Stimulated activated CD4-positive, alpha-beta T cell treated with anti-CD3 and anti-CD28 coated beads, Interleukin-1b, Interleukin-23, amount 100 ng/mL, for 4 hours (primary cell): ENCODE measurements around the gene SH3D19.

Source experiments
- DNase-seq, 2 donors: peaks; one replicate each; pipeline ENCODE4 v3.0.0-alpha.2; 2020; ENCODE audit warnings: low read depth in 2 of 2

Gene SH3D19, protein sequence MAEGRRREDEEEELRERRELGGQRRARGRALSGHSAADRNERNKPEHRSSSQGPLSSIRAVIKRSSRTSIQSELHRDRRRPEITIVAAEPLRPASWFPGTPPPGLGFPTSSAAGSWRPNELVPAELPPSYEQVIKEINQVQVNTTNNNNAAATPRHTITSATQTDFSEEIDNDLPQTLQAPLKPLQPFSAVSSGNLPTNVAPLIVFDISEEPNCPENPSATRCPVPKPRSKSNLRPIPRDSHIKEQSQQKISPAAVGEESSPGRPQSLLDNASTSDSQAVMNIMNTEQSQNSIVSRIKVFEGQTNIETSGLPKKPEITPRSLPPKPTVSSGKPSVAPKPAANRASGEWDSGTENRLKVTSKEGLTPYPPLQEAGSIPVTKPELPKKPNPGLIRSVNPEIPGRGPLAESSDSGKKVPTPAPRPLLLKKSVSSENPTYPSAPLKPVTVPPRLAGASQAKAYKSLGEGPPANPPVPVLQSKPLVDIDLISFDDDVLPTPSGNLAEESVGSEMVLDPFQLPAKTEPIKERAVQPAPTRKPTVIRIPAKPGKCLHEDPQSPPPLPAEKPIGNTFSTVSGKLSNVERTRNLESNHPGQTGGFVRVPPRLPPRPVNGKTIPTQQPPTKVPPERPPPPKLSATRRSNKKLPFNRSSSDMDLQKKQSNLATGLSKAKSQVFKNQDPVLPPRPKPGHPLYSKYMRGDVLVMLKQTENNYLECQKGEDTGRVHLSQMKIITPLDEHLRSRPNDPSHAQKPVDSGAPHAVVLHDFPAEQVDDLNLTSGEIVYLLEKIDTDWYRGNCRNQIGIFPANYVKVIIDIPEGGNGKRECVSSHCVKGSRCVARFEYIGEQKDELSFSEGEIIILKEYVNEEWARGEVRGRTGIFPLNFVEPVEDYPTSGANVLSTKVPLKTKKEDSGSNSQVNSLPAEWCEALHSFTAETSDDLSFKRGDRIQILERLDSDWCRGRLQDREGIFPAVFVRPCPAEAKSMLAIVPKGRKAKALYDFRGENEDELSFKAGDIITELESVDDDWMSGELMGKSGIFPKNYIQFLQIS

DNA sequence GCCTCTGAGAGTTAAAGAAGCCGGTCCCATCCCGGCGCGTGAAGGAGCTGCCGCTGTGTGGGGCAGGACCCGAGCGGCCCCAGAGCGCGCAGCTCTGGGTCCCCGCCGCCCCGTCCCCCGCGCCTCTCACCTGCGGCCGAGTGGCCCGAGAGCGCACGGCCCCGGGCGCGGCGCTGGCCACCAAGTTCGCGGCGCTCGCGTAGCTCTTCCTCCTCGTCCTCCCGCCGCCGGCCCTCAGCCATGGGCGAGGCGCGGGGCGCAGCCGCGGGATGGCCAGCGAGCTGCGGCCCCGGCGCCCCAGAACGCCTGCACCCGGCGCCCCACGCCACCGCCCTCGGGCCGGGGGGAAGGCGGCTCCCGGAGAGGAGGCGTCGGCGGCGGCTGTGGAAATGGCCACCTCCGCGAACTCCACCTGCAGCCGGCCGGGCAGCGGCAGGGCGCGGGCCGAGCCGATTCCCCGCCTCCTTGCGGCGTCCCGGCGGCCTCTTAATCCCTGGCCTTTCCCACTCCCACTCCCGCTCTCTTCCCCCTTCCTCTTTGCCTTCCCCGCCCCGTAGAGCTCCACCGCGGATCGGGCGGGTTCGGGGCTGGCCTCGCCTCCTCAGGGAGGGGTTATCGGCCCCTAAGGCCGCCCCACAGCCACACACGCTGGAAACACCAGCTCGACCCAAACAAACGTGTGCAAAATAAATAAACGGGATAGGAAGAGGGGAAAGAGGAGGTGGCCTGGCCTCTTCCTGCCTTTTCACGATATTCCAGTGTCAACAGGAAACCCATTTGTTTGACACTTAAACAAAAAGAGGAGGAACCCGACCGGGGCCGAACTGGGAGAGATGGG is at the start of gene SH3D19:
Gene SH3D19, minus strand, starts transcription at position 495 of the 838 bp plus-strand sequence. Its CDS starts 253 bp downstream, at position 242.
- DNase-seq = no peak

DNA sequence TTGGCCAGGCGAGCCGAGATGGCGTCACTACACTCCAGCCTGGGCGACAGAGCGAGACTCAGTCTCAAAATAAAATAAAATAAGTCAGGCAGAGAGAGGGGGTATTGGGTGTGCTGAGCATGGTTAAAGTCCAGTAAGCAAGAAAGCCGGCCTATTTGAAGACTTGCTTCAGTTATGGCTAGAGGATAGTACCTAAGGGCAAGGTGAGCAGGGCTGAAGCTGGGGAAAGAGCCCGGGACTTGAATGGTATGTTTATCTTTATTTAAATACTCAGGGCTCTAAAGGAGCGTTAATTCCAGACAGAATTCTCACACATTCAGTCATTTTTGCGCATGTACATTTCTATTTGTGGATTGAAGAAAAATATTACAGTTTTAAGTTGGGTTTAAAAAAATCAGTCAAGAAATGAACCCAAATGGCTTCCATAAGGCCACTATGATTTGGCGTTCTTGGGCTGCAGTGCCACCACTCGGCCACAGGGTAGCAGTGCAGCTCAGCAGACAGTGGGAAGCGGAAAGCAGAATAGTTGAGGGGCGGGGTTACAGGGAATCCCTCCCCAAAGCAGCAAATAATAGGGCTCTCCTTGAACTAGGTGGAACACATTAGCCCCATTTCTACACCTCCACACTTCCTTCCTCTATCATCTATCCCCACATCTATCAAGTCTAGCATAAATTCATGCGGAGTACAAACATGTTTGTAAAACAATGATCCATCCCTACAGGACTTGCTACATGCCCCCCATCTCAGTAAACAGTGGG is 37.2 kb upstream of the SH3D19 start:
- DNase-seq = peak; percentile 61 to 66

DNA sequence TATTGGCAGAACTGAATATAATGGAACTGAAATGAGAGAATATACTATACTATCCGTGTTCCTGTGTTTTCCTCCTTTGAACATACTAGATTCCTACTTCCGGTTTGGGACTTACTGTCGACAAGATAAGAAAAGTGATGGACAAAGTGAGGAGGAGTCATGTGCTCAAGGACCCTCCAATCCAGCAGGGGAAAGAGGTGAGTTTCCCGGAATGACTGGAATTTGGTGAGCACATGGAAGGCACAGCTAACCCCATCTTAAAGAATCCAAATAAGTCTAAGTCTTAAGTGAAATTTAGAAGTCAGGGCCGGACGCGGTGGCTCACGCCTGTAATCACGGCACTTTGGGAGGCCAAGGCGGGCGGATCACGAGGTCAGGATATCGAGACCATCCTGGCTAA is 36.6 kb upstream of the SH3D19 start:
- DNase-seq = no peak

DNA sequence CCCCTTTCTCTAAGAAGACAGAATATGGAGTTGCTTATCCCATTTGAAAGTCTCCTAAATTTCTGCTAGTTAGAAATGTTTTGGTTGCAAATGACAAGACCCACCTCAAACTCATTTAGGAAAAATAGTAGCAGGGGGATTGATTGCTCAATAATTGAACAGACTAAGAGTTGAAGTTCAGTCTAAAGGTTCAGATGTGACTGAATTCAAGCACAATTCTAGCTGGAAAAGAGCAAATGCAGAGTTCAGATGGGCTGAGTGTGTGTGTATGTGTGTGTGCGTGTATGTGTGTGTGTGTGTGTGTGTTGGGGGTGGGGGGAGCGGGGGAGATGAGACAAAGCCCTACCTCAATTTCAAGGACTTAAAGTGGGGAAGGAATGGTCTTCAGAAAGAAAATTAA is 35.7 kb upstream of the SH3D19 start:
- DNase-seq = no peak

DNA sequence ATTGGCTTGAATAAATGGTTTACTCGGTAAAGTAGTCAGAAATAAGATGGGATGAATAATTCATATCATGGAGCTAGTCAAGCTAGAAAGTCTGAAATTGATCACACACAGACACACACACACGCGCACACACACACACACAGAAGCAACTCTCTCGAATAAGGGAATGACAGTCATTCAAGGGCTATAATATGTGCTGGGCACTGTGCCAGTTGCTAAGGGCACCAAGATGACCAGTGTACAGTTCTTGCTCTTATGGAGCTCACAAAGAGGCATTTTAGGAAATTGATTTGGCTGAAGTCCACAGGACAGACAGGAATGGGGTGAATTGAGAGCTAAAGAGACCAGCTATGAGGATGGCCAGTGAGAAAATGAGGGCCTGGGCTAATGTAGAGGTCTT is 34.2 kb upstream of the SH3D19 start:
- DNase-seq = no peak

DNA sequence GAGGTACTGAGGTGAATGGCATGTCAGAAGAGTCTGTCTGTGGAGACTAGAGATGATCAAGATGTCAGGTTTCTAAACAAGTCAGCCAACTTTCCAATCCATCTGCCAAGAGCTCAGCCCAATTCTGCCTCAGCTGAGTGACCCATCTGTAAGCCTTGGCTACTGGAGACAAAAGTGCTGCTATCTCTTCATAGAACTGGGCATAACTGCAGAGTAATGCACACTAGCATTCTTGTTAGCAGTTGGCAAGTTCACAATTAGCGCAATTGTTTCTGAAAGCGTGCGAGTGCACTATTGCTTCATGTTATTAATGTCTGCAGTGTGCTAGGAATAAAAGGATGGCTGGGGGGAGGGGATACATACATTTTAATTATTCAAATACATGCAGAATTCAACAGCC is 32.9 kb upstream of the SH3D19 start:
- DNase-seq = no peak

DNA sequence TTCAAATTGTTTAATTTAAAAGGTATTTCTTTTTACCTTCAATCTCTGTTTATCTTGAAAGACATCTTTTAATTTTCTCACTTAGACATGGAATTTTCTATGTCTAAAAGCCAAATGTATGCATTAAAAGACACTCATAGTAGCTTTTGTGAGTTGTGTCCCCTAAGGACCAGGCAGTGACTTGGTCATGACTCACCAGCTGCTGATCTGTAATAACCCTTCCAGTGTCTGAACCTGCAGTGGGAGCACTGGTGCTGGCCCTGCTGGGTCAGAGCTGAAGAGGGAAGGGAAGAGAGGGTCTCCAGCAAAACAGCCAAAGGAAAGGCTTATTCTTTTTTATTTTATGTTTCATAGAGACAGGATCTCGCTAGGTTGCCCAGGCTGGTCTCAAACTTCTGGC is 31.1 kb upstream of the SH3D19 start:
- no peak for DNase-seq

DNA sequence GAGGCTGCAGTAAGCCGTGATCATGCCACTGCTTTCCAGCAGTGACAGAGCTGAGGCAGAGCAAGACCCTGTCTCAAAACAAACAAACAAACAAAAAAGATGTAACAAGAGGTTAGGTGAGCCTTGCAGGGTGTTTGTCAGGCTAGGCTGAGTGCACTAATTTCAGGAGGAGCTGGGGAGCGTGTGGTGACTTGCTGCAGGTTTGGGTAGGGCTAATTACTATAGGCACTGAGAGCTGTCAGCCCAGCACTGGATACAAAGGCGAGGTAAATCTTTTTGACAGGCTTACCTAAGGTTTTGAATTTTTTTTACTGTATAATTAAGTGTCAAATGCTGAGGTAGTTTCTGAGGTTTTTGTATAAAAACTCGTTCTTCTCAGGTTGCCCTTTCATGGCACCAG is 29.8 kb upstream of the SH3D19 start:
- no peak for DNase-seq

DNA sequence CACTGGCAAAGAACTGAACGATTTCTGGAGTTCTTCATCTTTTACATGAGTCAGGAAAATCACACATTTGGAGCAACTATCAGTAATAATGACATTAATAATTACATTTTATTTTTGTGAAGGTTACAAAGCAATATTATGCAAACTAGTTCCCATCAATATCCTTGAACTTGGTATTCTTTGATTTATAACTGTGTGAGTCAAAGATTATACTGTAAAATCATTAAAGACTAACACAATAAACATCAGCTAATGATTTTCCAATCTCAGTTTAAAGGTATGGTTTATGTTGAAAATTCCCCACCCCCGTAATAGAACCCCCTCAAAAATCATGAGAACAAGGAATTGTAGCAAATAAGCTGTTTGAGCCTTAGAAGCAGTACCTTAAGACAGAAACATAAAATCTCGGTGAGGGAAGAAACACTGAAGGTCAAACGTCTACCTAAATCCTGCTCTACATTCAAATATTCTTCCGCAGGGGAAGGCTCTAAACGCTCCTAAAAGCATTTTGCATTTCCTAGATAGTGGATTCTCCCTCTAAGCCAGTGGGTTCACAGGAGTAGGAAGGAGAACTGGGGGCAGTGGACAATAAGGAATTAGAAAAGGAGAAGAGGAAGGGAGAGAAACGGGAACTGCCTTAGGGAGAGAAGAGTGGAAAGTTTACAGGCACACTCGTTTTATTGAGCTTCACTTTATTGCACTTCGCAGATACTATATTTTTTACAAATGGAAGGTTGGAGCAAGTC is 22.3 kb upstream of the SH3D19 start:
- DNase-seq = no peak

DNA sequence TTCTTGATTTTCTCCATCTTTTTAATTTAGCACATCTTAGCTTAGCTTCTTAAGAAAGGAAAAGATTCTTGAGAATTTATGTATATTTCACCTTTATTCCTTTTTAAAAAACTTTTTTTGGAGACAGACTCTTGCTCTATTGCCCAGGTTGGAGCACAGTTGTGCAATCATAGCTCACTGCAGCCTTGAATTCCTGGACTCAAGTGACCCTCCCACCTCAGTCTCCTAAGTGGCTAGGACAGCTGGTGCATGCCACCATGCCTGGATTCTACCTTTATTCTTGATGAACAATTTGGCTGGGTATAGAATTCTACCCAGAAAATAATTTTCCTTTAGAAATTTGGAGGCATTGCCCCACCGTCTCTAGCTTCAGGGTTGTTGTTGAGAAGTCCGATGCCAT is 19.5 kb upstream of the SH3D19 start:
- no peak for DNase-seq

DNA sequence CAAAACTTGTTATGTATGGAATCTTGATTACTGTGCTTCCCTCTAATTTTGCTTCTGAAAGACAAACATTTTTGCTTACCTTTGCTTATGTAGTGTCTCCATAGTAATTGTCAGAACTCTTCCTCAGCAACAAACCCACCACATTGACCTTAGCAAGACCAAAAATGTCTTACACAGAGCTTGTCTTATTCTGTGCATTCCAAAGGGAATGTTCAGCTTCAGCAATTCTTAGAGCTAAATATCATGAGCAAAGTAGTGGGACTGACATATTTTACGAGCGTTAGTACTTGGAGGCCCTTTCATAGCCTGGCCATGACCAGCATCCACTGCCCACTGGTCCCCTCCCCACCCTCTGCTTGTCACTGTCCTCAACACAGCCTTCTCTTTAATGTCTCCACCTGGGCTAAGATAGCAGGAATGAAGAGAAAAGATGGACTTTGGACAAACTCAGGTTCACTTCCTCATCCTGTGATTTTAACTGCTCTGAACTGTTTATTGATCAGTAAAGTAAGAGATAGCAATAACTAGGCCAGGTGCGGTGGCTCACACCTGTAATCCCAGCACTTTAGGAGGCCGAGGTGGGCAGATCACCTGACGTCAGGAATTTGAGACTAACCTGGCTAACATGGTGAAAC is 15.5 kb upstream of the SH3D19 start:
- DNase-seq = no peak

DNA sequence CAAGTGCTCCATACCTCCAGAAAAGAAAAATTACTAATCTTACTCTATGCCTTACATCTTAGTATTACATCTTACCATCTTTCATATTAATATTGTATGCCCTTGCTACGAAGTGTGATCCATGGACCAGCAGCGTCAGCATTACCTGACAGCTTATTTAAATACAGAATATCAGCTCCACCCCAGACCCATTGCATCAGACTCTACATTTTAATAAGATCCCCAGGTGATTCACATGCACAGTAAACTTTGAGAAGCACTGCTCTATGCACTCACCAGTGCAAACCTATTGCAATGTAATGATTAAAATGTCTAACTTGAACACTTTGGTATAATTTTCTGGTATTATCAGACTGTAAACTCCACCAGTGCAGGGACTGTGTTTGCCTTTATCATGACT is 14.1 kb upstream of the SH3D19 start:
- DNase-seq = no peak

DNA sequence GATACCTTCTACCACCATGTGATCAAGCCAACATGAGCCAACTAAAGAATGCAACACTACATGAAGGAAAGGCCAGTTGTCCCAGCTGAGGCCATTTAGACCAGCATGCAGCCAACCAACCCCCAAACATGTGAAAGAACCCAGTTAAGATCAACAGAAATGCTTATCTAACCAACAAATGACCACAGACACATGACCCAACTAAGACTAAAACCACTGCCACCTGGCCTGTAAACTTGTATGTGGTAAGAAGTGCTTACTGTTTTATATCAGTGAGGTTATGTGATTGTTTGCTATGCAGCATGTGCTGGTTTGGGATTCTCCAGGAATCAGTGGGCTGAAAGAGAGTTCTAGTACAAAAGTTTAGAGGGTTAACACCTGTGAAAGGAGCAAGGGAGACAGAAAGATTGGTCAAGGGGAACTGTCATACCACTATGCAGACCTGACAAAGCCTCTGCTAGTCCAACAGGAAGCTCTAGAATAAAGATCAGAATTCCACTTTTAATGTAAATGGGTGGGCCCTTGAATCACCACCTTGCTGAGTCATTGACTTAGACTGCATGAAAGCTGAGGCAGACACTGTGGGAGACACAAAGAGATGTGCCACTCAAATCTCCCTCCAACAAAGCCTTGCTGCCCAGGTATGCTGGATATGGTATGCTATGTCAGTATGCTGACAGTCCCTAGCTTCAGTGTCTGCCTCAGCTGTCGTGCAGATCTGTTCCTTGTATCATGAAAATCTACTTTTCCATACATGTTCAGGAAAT is 6.1 kb upstream of the SH3D19 start:
- no peak for DNase-seq

DNA sequence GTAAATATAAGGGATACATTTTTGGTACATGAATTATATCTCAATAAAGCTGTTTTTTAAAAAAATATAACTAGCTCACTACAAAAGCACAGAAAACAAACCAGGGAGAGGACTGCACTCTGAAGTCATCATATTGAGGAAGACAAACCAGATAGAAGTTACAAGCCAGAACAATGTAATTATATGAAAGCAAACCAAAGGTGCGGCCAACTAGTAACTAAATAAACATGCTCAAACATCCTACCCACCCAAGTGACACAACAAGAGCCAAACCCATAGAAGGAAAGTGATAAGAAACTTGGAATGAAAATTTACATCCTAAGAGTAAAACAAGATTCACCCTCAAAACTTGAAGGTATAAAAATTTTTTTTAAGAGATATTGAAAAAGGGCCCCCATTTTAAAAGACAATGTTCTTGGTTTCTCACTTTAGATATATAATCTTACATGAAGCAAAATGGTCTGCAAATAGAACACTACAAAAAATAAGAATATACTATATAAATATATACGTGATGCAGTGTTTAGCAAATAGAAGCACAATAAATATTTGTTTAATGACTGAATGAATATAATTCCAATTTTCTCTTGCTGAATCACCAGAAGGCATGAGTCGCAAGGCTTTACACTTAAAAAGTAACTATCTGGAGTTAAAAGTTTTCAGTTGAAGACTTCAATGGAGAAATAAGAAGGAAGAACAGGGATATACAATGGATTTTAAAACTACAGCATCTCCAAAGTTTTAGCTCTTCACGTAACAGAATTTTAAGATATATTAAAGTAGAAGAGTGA is 4.0 kb upstream of the SH3D19 start:
- no peak for DNase-seq

DNA sequence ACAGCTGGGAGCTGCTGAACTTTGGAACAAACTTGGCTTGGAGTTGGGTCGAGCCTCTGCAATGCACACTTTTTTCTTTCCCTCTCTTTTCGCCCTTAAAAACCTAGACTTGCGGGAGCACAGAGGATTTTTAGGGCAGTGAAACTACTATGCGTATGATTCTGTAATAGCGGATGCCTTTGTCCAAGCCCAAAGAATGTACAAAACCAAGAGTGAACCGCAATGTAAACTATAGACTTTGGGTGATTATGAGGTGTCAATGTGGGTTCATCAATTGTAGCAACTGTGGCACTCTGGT is 493 bp upstream of the SH3D19 start:
- DNase-seq = no peak

DNA sequence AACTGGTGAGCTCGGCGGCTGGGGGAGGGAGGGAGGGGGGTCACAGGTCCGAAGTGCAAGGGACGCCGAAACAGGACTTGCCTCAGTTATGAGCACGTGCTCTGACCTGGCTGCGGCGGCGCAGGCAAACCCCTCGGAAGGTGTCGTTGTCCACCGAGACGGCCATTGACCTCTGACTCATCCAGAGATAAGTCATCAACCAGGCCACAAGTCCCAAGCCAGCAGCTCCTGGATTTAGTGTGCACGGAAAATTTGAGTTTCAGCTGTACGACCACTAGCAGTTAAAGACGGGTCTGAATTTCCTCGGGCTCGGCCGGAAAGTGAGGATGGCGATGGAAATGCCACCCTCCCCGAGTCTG is 674 bp downstream of the SH3D19 start:
- no peak for DNase-seq

DNA sequence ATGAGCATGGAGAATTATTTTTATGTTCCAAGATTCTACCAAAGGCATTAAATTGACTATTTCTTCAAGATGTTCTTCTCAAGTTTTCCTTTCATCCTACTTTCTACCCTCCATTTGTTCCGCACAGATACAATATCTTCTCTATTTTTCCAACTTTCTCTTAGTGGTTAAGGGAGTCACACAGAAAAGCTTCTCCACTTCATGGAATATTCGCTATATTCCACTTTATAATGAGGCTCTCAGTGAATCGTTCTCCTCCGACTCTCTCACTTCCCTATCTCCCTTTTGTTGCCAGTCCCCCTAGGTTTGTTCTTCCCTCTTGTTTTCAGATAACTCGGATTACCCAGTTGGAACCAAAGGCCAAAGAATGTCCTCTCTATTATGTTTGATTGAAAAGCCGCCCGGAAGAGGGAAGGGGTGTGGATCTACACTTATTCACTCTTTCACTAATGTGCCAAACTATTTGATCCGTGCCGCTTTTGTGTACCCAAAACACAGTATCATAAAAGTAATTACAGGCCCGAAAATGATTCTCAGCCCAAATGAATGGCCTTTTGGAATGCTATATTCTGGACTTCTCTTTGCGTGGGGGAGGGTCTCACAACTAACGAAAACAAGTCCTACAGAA is 1.2 kb downstream of the SH3D19 start:
- DNase-seq = no peak

DNA sequence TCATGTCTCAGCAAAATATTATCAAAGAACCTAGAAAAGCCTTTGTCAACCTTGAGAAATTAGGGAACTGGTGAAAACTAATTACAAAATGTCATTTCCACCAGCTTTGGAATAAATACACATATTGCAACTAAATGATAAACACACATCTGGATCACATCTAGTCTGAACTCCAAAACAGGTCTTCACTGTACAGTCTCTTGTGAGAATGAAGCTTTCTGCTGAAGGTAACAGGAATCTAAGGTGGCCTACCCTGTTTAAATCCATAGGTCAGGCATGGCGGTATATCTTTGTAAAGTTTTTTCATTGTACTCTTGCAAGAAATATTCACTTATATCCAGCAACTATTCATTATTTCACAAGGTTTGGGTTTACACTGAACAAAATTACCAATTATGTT is 1.7 kb downstream of the SH3D19 start:
- no peak for DNase-seq
